DND-41 (cell line): ENCODE data around the gene PLCG1.

Experiments used
- EZH2 ChIP-seq: IDR thresholded peaks from 3 replicates; pipeline ENCODE4 v1.6.1; 2012; ENCODE audit warnings: borderline replicate concordance, low read depth, mild to moderate bottlenecking, moderate library complexity, low read length, inconsistent platforms; ENCODE audit not compliant: severe bottlenecking
- TF ChIP-seq, protein P1 (sequence below): IDR thresholded peaks from 2 replicates; pipeline ENCODE4 v1.5.1; 2012; ENCODE audit warnings: borderline replicate concordance, low read length, moderate library complexity, mild to moderate bottlenecking; ENCODE audit not compliant: poor library complexity, severe bottlenecking; ENCODE audit errors: extremely low read depth

DNA sequence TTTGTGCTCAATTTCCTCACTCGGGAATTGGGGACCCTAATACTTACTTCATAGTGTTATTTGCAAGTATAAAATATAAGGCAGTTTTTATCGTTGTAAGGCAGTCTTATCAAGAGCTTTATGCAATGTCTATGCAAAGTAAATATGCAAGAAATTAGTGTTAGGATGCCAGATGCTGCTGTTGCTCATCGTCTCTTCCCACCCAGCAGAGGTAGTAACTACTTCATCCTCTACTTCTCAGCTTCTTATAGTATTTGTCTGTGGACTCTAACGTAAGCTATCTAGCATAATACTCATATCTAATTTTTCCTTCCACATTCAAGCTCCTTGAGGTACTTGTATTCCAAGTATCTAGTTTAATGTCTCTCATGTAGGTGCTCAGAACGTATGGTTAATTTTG, 11.6 kb downstream of the PLCG1 start:
- TF ChIP-seq, protein P1, sequence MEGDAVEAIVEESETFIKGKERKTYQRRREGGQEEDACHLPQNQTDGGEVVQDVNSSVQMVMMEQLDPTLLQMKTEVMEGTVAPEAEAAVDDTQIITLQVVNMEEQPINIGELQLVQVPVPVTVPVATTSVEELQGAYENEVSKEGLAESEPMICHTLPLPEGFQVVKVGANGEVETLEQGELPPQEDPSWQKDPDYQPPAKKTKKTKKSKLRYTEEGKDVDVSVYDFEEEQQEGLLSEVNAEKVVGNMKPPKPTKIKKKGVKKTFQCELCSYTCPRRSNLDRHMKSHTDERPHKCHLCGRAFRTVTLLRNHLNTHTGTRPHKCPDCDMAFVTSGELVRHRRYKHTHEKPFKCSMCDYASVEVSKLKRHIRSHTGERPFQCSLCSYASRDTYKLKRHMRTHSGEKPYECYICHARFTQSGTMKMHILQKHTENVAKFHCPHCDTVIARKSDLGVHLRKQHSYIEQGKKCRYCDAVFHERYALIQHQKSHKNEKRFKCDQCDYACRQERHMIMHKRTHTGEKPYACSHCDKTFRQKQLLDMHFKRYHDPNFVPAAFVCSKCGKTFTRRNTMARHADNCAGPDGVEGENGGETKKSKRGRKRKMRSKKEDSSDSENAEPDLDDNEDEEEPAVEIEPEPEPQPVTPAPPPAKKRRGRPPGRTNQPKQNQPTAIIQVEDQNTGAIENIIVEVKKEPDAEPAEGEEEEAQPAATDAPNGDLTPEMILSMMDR, result no peak
- TF ChIP-seq EZH2, result no peak
